Endodermal cell (in vitro differentiated cells): ENCODE measurements around the gene ZCCHC24. TPM values are rescaled to one million over a fixed set of nuclear protein-coding genes. Genes with fewer than 3 reads are reported as not detected.

Experiments used
- DNase-seq: peaks from one replicate; pipeline ENCODE4 v3.0.0-alpha.2; 2017
- H3K27ac ChIP-seq: 2 replicates; pipeline ENCODE4 v1.5.1; 2013; ENCODE audit warnings: mild to moderate bottlenecking, low read depth, low read length, moderate library complexity
- H3K27me3 ChIP-seq: 2 replicates; pipeline ENCODE4 v1.6.1; 2013; ENCODE audit warnings: mild to moderate bottlenecking, low read length, moderate library complexity; ENCODE audit not compliant: insufficient read depth, control insufficient read depth, poor library complexity, severe bottlenecking
- H3K36me3 ChIP-seq: 2 replicates; pipeline ENCODE4 v1.7.0; 2013; ENCODE audit warnings: mild to moderate bottlenecking, low read length, moderate library complexity; ENCODE audit not compliant: control insufficient read depth, insufficient read depth
- H3K4me1 ChIP-seq: one replicate; pipeline ENCODE4 v1.7.0; 2013; ENCODE audit warnings: low read length; ENCODE audit not compliant: control insufficient read depth, insufficient read depth
- H3K4me3 ChIP-seq: 2 replicates; pipeline ENCODE4 v1.5.1; 2013; ENCODE audit warnings: mild to moderate bottlenecking, low read length, moderate library complexity
- H3K9ac ChIP-seq: 2 replicates; pipeline ENCODE4 v1.6.1; 2013; ENCODE audit warnings: mild to moderate bottlenecking, low read length, moderate library complexity; ENCODE audit not compliant: poor library complexity, severe bottlenecking; ENCODE audit errors: extremely low read depth
- H3K9me3 ChIP-seq: 2 replicates; pipeline ENCODE4 v1.6.1; 2013; ENCODE audit warnings: mild to moderate bottlenecking, low read length, moderate library complexity; ENCODE audit not compliant: control insufficient read depth
- H3K27ac Mint-ChIP-seq: 2 replicates; pipeline ENCODE4 v1.8.0; 2020; ENCODE audit warnings: mixed read lengths
- H3K27me3 Mint-ChIP-seq: 2 replicates; pipeline ENCODE4 v1.8.0; 2021; ENCODE audit warnings: mild to moderate bottlenecking, mixed read lengths; ENCODE audit not compliant: insufficient read depth
- H3K36me3 Mint-ChIP-seq: 2 replicates; pipeline ENCODE4 v1.8.0; 2020; ENCODE audit warnings: low read depth, mixed read lengths
- H3K4me1 Mint-ChIP-seq: 2 replicates; pipeline ENCODE4 v1.8.0; 2020; ENCODE audit warnings: mixed read lengths
- H3K4me3 Mint-ChIP-seq: 2 replicates; pipeline ENCODE4 v1.8.0; 2020; ENCODE audit warnings: mild to moderate bottlenecking, moderate library complexity, mixed read lengths
- H3K9me3 Mint-ChIP-seq: 2 replicates; pipeline ENCODE4 v1.8.0; 2020; ENCODE audit warnings: mild to moderate bottlenecking, mixed read lengths
- WGBS, 2 experiments: methylation state at CpG; one replicate each; pipeline versions ENCODE4 v1.1.5 to v1.1.7; 2013; ENCODE audit warnings: missing lambda C conversion rate in 2 of 2, mixed read lengths in 1 of 2; ENCODE audit not compliant: insufficient coverage in 1 of 2, insufficient read length in 1 of 2; 5-methylcytosine and 5-hydroxymethylcytosine counted together
- total RNA-seq, 2 donors: library from RNA; stranded (reverse); fragmentation: NEBNext Ultra II Directional in 1 of 2; extraction: Animal tissue kit (Norgen Biotek cat#: 25700) in 1 of 2; gene quantifications; 2 replicates in 1 of 2; 3 replicates in 1 of 2; pipeline ENCODE4 v1.2.1, GENCODE V29; 2021
- TF ChIP-seq, protein P1 (sequence below): fragments of 200-600 bp; sonication (generic); conservative IDR thresholded peaks from 2 replicates; pipeline ENCODE4 v1.5.0; 2021; ENCODE audit warnings: antibody characterized with exemption, mild to moderate bottlenecking

Gene ZCCHC24
- total RNA-seq, 2 donors from 2014 or later, result 7.6 to 10.7 TPM

DNA sequence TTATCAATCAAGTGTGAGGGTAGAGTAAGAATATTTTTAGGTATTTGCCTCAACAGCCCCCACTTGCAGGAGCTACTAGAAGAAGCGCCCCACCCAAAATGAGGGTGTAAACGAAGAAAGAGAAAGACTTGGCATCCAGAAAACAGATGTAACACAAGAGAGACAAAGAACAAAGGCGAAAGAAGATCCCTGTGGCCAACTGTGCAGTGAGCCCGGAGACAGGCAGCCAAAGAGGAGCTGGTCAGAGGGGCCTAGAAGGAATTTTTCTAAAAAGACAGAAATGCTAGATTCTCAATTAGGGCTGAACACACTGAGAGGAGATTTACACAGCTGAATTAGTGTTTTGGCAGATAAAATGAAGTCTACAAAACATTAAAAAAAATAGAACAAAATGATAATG is 37.3 kb upstream of the ZCCHC24 start:
- Mint-ChIP-seq H3K4me3 (no peak overlapping the region), H3K27me3 (peaks cover 2% of the 10 kb centered on the region), H3K4me1 (no peaks in the 10 kb centered on the region), H3K36me3 (no peaks in the 10 kb centered on the region), H3K27ac (no peak overlapping the region), H3K9me3 (no peaks in the 10 kb centered on the region)
- Histone ChIP-seq H3K27me3 (no peaks in the 10 kb centered on the region), H3K4me1 (no peaks in the 10 kb centered on the region), H3K9me3 (no peaks in the 10 kb centered on the region), H3K4me3 (no peak overlapping the region), H3K9ac (no peak overlapping the region), H3K27ac (no peak overlapping the region), H3K36me3 (no peaks in the 10 kb centered on the region)
- 56 to 85% methylated on average over 4 of the region's 4 CpGs for WGBS, 2 experiments
- TF ChIP-seq, protein P1, sequence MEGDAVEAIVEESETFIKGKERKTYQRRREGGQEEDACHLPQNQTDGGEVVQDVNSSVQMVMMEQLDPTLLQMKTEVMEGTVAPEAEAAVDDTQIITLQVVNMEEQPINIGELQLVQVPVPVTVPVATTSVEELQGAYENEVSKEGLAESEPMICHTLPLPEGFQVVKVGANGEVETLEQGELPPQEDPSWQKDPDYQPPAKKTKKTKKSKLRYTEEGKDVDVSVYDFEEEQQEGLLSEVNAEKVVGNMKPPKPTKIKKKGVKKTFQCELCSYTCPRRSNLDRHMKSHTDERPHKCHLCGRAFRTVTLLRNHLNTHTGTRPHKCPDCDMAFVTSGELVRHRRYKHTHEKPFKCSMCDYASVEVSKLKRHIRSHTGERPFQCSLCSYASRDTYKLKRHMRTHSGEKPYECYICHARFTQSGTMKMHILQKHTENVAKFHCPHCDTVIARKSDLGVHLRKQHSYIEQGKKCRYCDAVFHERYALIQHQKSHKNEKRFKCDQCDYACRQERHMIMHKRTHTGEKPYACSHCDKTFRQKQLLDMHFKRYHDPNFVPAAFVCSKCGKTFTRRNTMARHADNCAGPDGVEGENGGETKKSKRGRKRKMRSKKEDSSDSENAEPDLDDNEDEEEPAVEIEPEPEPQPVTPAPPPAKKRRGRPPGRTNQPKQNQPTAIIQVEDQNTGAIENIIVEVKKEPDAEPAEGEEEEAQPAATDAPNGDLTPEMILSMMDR, result no peak
- DNase-seq, result no peak

DNA sequence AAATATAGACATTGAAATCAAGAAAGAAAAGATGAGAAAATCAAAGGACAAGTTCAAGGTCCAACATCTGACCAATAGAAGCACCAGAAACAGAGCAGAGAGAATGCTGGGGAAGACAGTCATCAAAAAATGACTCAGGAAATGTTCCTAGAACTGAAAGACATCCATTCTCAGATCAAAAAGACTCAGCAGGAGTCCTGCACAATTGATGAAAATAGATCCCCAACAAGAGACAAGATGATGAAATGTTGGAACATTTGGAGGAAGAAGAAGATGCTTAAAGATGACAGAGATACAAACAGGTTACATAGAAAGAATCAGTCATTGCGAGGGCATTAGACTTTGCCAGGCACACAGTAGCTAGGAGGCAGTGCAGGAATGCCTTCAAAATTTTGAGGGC is 36.9 kb upstream of the ZCCHC24 start:
- no peak overlapping the region for H3K27ac Mint-ChIP-seq
- no peaks in the 10 kb centered on the region for H3K4me1 Mint-ChIP-seq
- no peaks in the 10 kb centered on the region for H3K36me3 Mint-ChIP-seq
- Histone ChIP-seq H3K36me3 (no peaks in the 10 kb centered on the region), H3K4me1 (no peaks in the 10 kb centered on the region), H3K27me3 (peaks cover 4% of the 10 kb centered on the region), H3K9ac (no peak overlapping the region), H3K27ac (no peak overlapping the region), H3K4me3 (no peak overlapping the region), H3K9me3 (no peaks in the 10 kb centered on the region)
- TF ChIP-seq, protein P1, result no peak
- DNase-seq, result no peak
- H3K4me3 Mint-ChIP-seq, result no peak overlapping the region
- no peaks in the 10 kb centered on the region for H3K9me3 Mint-ChIP-seq
- 76 to 100% methylated on average over 1 of the region's 1 CpG for whole genome bisulfite sequencing, 2 experiments
- H3K27me3 Mint-ChIP-seq, result peaks cover 6% of the 10 kb centered on the region

DNA sequence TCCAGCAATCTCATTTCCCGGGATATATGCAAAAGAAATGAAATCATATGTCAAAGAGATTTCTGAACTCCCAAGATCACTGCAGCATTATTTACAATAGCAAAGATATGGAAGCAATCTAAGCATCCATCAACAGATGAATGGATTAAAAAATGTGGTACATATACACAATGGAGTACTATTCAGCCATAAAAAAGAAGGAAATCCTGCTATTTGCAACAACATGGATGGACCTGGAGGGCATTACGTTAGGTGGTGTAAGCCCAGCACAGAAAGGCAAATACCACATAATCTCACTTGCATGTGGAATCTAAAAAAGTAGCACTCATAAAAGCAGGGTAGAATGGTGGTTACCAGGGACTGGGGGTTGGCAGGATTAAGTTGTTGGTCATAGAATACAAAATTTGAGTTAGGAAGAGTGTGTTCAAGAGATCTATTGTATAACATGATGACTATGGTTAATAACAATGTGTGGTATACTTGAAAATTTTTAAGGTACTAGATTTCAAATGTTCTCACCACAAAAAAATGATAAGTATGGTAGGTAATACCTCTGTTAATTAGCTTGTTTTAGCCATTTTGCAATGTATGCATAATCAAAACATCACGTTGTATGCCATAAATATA is 34.0 kb upstream of the ZCCHC24 start:
- Histone ChIP-seq H3K4me3 (no peak overlapping the region), H3K9ac (no peak overlapping the region), H3K4me1 (no peaks in the 10 kb centered on the region), H3K9me3 (no peaks in the 10 kb centered on the region), H3K27ac (no peak overlapping the region), H3K36me3 (no peaks in the 10 kb centered on the region), H3K27me3 (peaks cover 10% of the 10 kb centered on the region)
- H3K27ac Mint-ChIP-seq, result no peak overlapping the region
- no peak for DNase-seq
- H3K27me3 Mint-ChIP-seq, result peaks cover 16% of the 10 kb centered on the region
- TF ChIP-seq, protein P1, result no peak
- no peaks in the 10 kb centered on the region for H3K4me1 Mint-ChIP-seq
- 77% methylated on average over 2 of the region's 3 CpGs; no CpG with 5 or more reads in 1 of the 2 experiments for WGBS, 2 experiments
- H3K36me3 Mint-ChIP-seq, result no peaks in the 10 kb centered on the region
- no peak overlapping the region for H3K4me3 Mint-ChIP-seq
- H3K9me3 Mint-ChIP-seq, result no peaks in the 10 kb centered on the region
